ENCODE measurements around the gene TACC3.

Gene TACC3

GRCh38 chr4:1748465-1748995 is 27.2 kb downstream of the TACC3 start:
- DNase-seq = peak; percentile 73 to 88

GRCh38 chr4:1749370-1749769 is 28.0 kb downstream of the TACC3 start:
- no peak for DNase-seq

- DNase-seq = no peak
Observed at GRCh38 chr4:1749826-1750225, 28.5 kb downstream of the TACC3 start.

- no peak for DNase-seq
Observed at GRCh38 chr4:1750381-1751154, 29.2 kb downstream of the TACC3 start.

- DNase-seq = no peak
Observed at GRCh38 chr4:1751155-1751918, 30.0 kb downstream of the TACC3 start.

GRCh38 chr4:1751919-1752283 is 30.6 kb downstream of the TACC3 start:
- DNase-seq = no peak

- no peak for DNase-seq
Observed at GRCh38 chr4:1752284-1753041, 31.1 kb downstream of the TACC3 start.

- DNase-seq = no peak
Observed at GRCh38 chr4:1753294-1753696, 32.0 kb downstream of the TACC3 start.

- DNase-seq = no peak
Observed at GRCh38 chr4:1753697-1754311, 32.5 kb downstream of the TACC3 start.

GRCh38 chr4:1754336-1754735 is 33.0 kb downstream of the TACC3 start:
- no peak for DNase-seq

- no peak for DNase-seq
Observed at GRCh38 chr4:1755297-1755696, 34.0 kb downstream of the TACC3 start.

GRCh38 chr4:1756079-1756478 is 34.8 kb downstream of the TACC3 start:
- DNase-seq = no peak

GRCh38 chr4:1756893-1757779 is 35.8 kb downstream of the TACC3 start:
- DNase-seq = no peak

GRCh38 chr4:1757836-1758235 is 36.5 kb downstream of the TACC3 start:
- no peak for DNase-seq

GRCh38 chr4:1758306-1759121 is 37.2 kb downstream of the TACC3 start:
- DNase-seq = no peak

GRCh38 chr4:1759170-1759817 is 38.0 kb downstream of the TACC3 start:
- DNase-seq = no peak

GRCh38 chr4:1759818-1760223 is 38.5 kb downstream of the TACC3 start:
- no peak for DNase-seq

GRCh38 chr4:1760521-1761071 is 39.3 kb downstream of the TACC3 start:
- no peak for DNase-seq

GRCh38 chr4:1761130-1761689 is 39.9 kb downstream of the TACC3 start:
- DNase-seq = no peak
